Spleen (tissue), 11 donors: Measurements from ENCODE around the gene RGMA. TPM values are rescaled to one million over a fixed set of nuclear protein-coding genes. Genes with fewer than 3 reads are reported as not detected.
"Not testable (repeated sequence)": the region's sequence is repeated elsewhere in the genome, so short reads cannot be mapped to it uniquely, and the experiment has no call there.

Source experiments
- DNase-seq: peaks from one replicate; pipeline ENCODE4 v3.0.0-alpha.2; 2020
- H3K27ac ChIP-seq, 8 donors: fragments of 200-600 bp; sonication (generic) in 7 of 8; 1 replicate in 4 of 8; 2 replicates in 4 of 8; pipeline versions ENCODE4 v1.5.0 to v1.8.0; 2016 to 2021; ENCODE audit warnings: inconsistent platforms in 4 of 8, mild to moderate bottlenecking in 4 of 8, moderate library complexity in 1 of 8
- H3K27me3 ChIP-seq, 7 donors: fragments of 200-600 bp; sonication (generic) in 6 of 7; replicated peaks in 1 of 7; 1 replicate in 4 of 7; 2 replicates in 3 of 7; pipeline versions ENCODE4 v1.5.0 to v1.8.0; 2016 to 2021; ENCODE audit warnings: inconsistent platforms in 3 of 7, mild to moderate bottlenecking in 1 of 7
- H3K36me3 ChIP-seq, 6 donors: fragments of 200-600 bp; sonication (generic) in 5 of 6; 1 replicate in 4 of 6; 2 replicates in 2 of 6; pipeline versions ENCODE4 v1.5.0 to v1.8.0; 2016 to 2021; ENCODE audit warnings: inconsistent platforms in 2 of 6
- H3K4me1 ChIP-seq, 6 donors: fragments of 200-600 bp; sonication (generic) in 5 of 6; 1 replicate in 3 of 6; 2 replicates in 3 of 6; pipeline versions ENCODE4 v1.5.0 to v1.8.0; 2016 to 2021; ENCODE audit warnings: inconsistent platforms in 3 of 6
- H3K4me3 ChIP-seq, 8 donors: fragments of 200-600 bp; sonication (generic) in 7 of 8; 1 replicate in 4 of 8; 2 replicates in 4 of 8; pipeline versions ENCODE4 v1.5.0 to v1.8.0; 2016 to 2021; ENCODE audit warnings: inconsistent platforms in 4 of 8, mild to moderate bottlenecking in 4 of 8, moderate library complexity in 2 of 8
- H3K9me3 ChIP-seq, 8 donors: fragments of 200-600 bp; sonication (generic) in 7 of 8; 1 replicate in 4 of 8; 2 replicates in 4 of 8; pipeline versions ENCODE4 v1.5.0 to v1.8.0; 2016 to 2021; ENCODE audit warnings: inconsistent platforms in 4 of 8
- POLR2A ChIP-seq, 3 donors: fragments of 450-650 bp; IDR thresholded peaks; one replicate each; pipeline ENCODE4 v1.5.1; 2017; ENCODE audit warnings: antibody characterized with exemption in 3 of 3, mild to moderate bottlenecking in 1 of 3
- POLR2AphosphoS5 ChIP-seq, 3 donors: sonication (generic); formaldehyde crosslinking; IDR thresholded peaks; one replicate each; pipeline ENCODE4 v1.5.1; 2017; ENCODE audit warnings: antibody characterized with exemption in 3 of 3
- WGBS, 5 donors: extraction: QIAGEN DNeasy Blood & Tissue Kit in 3 of 5; methylation state at CpG; one replicate each; pipeline versions ENCODE4 v1.1.5 to v1.1.7; 2013 to 2018; 5-methylcytosine and 5-hydroxymethylcytosine counted together
- intact Hi-C: fragments of 100-400 bp; cut with DNase I; formaldehyde crosslinking; loops from one replicate; pipeline ENCODE4 v1.15.0; 2023; ENCODE audit warnings: low total_unique reads
- polyA plus RNA-seq, 3 donors: library from polyadenylated mRNA; stranded (reverse); fragments of 200-250 nt; gene quantifications; one replicate each; pipeline ENCODE4 v1.2.1, GENCODE V29; 2013
- total RNA-seq, 7 donors: library from RNA; depleted of rRNA in 3 of 7; stranded (reverse); fragments of >200 nt in 3 of 7; fragmentation: NEBNext Ultra II Directional in 4 of 7; extraction: Animal tissue kit (Norgen Biotek cat#: 25700) in 4 of 7; gene quantifications; one replicate each; pipeline versions ENCODE4 v1.1.0 to v1.2.1, GENCODE V29; 2016 to 2021
- TF ChIP-seq, protein P1 (sequence below), 11 experiments: fragments of 200-600 bp in 7 of 11; fragments of 450-650 bp in 4 of 11; sonication (generic) in 4 of 11; IDR thresholded peaks in 8 of 11; conservative IDR thresholded peaks in 3 of 11; 1 replicate in 7 of 11; 2 replicates in 4 of 11; pipeline versions ENCODE4 v1.4.0 to v1.8.0; 2016 to 2021; ENCODE audit warnings: antibody characterized with exemption in 11 of 11, inconsistent platforms in 4 of 11, mild to moderate bottlenecking in 1 of 11
- donor health status: healthy with polysubstance abuse.
- donor health status: DM: no; HTN: no; CAD: no; lungs with moderate emphysema.
- donor health status: DM: no; HTN: no; CAD: no.
- donor health status: Bipolar disorder and iron deficiency.
- donor health status: healthy.
- donor health status: DM: no; HTN: no; CAD: no.
- donor health status: DM: yes; HTN: yes; CAD: no.

RGMA gene
- total and polyA plus RNA-seq, 10 donors = 0.37 to 3.1 (median 1.2) TPM

DNA sequence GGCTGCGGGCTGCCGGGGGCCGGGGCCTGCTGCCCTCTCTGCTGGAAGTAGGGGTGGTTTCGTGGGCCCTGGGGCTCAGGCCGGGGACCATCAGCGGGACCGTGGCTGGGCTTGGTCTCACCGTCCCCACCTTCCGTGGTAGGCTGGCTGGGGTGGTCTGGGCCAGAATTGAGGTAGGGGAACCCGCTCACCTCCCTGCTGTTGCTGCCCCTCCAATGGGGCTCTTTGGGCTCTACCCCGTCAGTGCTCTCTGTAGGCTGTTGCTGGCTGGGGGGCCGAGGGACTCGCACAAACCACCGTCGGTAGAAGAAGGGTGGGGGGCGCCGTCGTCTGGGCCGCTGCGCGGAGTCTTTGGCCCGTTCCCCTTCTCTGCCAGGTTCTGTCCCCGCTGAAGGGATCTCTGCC, 23.4 kb downstream of the RGMA start:
- Histone ChIP-seq H3K4me1 (peaks cover 0 to 10% (median 0%) of the 10 kb centered on the region in 6 donors), H3K27ac (no peak overlapping the region), H3K36me3 (no peaks in the 10 kb centered on the region), H3K4me3 (no peak overlapping the region), H3K9me3 (no peaks in the 10 kb centered on the region), H3K27me3 (peaks cover 0 to 43% (median 4%) of the 10 kb centered on the region in 7 donors)
- DNase-seq = peak; percentile 51
- TF ChIP-seq, protein P1, sequence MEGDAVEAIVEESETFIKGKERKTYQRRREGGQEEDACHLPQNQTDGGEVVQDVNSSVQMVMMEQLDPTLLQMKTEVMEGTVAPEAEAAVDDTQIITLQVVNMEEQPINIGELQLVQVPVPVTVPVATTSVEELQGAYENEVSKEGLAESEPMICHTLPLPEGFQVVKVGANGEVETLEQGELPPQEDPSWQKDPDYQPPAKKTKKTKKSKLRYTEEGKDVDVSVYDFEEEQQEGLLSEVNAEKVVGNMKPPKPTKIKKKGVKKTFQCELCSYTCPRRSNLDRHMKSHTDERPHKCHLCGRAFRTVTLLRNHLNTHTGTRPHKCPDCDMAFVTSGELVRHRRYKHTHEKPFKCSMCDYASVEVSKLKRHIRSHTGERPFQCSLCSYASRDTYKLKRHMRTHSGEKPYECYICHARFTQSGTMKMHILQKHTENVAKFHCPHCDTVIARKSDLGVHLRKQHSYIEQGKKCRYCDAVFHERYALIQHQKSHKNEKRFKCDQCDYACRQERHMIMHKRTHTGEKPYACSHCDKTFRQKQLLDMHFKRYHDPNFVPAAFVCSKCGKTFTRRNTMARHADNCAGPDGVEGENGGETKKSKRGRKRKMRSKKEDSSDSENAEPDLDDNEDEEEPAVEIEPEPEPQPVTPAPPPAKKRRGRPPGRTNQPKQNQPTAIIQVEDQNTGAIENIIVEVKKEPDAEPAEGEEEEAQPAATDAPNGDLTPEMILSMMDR (IDR thresholded peaks at IDR 0.05 in 8 of 11, conservative IDR thresholded peaks at IDR 0.05 in 3 of 11) = no peak
- TF ChIP-seq POLR2AphosphoS5 (IDR thresholded peaks at IDR 0.05) (no peak), POLR2A (IDR thresholded peaks at IDR 0.05) (no peak)
- WGBS, 5 donors = 93 to 95% (median 93%) methylated on average over 16 to 23 of the region's 23 CpGs
- intact Hi-C loops = no loop called here

DNA sequence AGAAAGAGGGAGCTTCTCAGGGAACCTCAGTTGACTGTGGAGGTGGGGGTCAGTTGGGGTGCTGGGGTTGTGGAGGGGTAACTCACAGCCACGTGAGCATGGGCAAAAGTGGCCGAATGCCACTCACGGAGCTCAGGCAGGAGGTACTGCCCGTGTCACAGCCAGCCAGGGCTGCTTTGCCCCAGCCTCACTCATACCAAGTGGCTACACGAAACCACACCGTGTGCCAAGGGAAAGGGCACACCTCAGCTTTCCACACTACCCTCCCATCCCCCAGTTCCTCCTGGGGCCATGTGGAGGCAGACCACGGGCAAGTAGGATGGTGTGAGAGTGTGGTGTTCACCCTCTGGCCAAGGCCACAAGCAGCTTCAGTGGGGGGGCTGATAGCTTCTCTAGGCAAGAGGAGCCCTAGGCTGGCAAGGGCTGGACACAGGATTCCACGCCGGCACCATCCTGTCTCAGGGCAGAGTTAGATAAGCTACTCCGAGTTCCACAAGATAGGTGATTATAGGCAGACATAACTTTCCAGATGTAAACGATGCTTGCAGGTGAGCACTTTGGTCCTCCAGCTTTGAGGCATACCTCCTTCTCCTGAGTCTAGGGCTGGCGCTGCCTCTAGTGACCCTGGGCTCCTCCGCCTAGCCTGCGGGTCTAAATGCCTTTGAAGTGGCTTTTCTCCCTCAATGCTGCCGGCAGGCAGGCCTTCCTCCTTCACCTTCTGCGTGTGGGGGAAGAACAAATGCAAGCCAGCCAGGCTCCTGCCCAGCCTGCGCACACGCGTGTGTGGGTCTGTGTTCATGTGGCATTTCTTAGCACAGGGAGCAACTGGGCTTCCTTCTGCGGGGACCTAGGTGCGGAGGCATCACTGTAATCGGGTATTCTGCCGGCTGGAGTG, 25.0 kb downstream of the RGMA start:
- 56 to 62% (median 60%) methylated on average over 16 to 23 of the region's 23 CpGs for WGBS, 5 donors
- peak; percentile 59 for DNase-seq
- intact Hi-C loops = no loop called here
- TF ChIP-seq POLR2A (IDR thresholded peaks at IDR 0.05) (no peak), POLR2AphosphoS5 (IDR thresholded peaks at IDR 0.05) (no peak)
- TF ChIP-seq, protein P1 (IDR thresholded peaks at IDR 0.05 in 8 of 11, conservative IDR thresholded peaks at IDR 0.05 in 3 of 11) = no peak
- H3K36me3 ChIP-seq = no peaks in the 10 kb centered on the region
- H3K4me1 ChIP-seq = peaks cover 0 to 10% (median 0%) of the 10 kb centered on the region in 6 donors
- H3K9me3 ChIP-seq = no peaks in the 10 kb centered on the region
- H3K4me3 ChIP-seq = no peak overlapping the region
- no peak overlapping the region for H3K27ac ChIP-seq
- peaks cover 0 to 41% (median 4%) of the 10 kb centered on the region in 7 donors for H3K27me3 ChIP-seq

DNA sequence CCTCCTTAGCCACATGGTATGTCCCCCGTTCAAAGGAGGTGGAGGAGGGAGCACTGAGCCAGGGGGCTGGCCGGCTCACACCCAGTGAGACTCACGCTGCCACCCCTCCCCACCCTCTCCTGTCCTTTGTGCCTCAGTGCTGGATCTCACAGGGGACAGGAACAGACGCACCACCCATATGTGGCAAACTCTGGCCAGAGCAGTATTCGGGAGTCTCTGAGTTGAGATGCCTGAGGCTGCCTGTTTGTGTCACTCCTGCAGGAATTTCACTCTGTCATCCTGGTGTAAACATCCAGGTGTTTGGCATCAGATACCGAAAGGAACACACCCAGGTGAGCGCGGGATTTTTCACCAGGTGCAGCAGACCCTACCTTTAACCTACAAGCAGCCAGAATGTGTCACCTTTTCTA, 25.7 kb downstream of the RGMA start:
- Histone ChIP-seq H3K27ac (no peak overlapping the region), H3K9me3 (no peaks in the 10 kb centered on the region), H3K27me3 (peaks cover 0 to 41% (median 4%) of the 10 kb centered on the region in 7 donors), H3K4me3 (no peak overlapping the region), H3K36me3 (no peaks in the 10 kb centered on the region), H3K4me1 (peaks cover 0 to 10% (median 0%) of the 10 kb centered on the region in 6 donors)
- 67 to 88% (median 81%) methylated on average over 7 to 8 of the region's 8 CpGs for WGBS, 5 donors
- no peak for DNase-seq
- TF ChIP-seq, protein P1 (IDR thresholded peaks at IDR 0.05 in 8 of 11, conservative IDR thresholded peaks at IDR 0.05 in 3 of 11) = no peak
- TF ChIP-seq POLR2A (IDR thresholded peaks at IDR 0.05) = no peak
- TF ChIP-seq POLR2AphosphoS5 (IDR thresholded peaks at IDR 0.05) = no peak
- intact Hi-C loops = no loop called here

DNA sequence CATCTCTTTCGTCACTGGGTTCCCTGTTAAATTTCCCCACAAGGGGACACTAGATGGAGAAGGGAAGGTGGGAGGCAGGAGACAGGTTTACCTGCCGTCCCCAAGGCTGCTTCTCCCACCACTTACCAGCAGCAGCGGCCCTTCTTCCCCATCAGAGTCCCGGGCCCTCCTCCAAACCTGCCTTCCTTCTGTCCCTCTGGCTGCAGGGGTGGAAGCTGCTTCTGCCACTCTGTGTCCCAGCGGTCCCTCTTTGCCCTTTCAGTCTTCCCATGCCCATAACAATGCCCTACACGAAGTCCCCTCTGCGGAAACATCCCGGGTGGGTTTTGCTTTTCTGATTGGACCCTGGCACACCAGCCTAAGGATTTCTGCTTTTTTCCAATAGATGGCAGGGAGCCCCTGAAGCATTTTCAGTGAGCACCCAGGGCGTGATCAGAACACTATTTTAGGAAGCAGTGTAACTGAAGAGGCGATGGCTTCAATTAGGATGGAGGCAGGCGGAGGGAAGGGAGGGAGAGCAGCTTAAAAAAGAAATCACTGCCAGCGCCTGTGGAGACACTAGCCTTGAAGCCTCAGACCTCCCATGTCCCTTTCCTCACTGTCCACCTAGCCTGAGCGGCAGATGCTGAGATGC, 26.3 kb downstream of the RGMA start:
- H3K4me1 ChIP-seq, H3K4me3 ChIP-seq, DNase-seq, H3K36me3 ChIP-seq, intact Hi-C loops, H3K9me3 ChIP-seq, H3K27ac ChIP-seq: not testable (repeated sequence)
- H3K27me3 ChIP-seq = peaks cover 0 to 41% (median 4%) of the 10 kb centered on the region in 7 donors
- 67 to 80% (median 73%) methylated on average over 9 to 11 of the region's 13 CpGs for WGBS, 5 donors
